Natural killer cell (primary cell): ENCODE data around the gene PPM1M. TPM values are rescaled to one million over a fixed set of nuclear protein-coding genes. Genes with fewer than 3 reads are reported as not detected.

Experiments
- ATAC-seq, 3 donors: fragments of 150-1000 bp in 2 of 3; fragments of 200-7000 bp in 1 of 3; cut with Tn5 transposase; 1 replicate in 1 of 3; 2 replicates in 2 of 3; pipeline ENCODE4 v1.10.0; 2021; ENCODE audit warnings: mild to moderate bottlenecking in 2 of 3, moderate library complexity in 2 of 3
- DNase-seq, 2 donors: peaks; one replicate each; pipeline versions ENCODE4 v3.0.0 to v3.0.0-alpha.2; 2013 to 2021; ENCODE audit warnings: mixed read lengths in 1 of 2
- H3K27ac ChIP-seq: one replicate; pipeline ENCODE4 v1.5.1; 2013; ENCODE audit warnings: mild to moderate bottlenecking, low read length
- H3K27me3 ChIP-seq: one replicate; pipeline ENCODE4 v1.6.1; 2013; ENCODE audit warnings: low read length; ENCODE audit not compliant: control insufficient read depth, insufficient read depth
- H3K36me3 ChIP-seq: one replicate; pipeline ENCODE4 v1.6.1; 2013; ENCODE audit warnings: low read length; ENCODE audit not compliant: control insufficient read depth, insufficient read depth
- H3K4me1 ChIP-seq: one replicate; pipeline ENCODE4 v1.6.1; 2013; ENCODE audit warnings: low read length; ENCODE audit not compliant: control insufficient read depth, insufficient read depth
- H3K4me3 ChIP-seq: one replicate; pipeline ENCODE4 v1.5.1; 2013; ENCODE audit warnings: low read length
- H3K9me3 ChIP-seq: one replicate; pipeline ENCODE4 v1.6.1; 2013; ENCODE audit warnings: low read length; ENCODE audit not compliant: control insufficient read depth, insufficient read depth
- H3K27ac Mint-ChIP-seq, 2 donors: one replicate each; pipeline ENCODE4 v1.8.0; 2022; ENCODE audit warnings: mild to moderate bottlenecking in 2 of 2, mixed read lengths in 2 of 2, moderate library complexity in 1 of 2
- H3K27me3 Mint-ChIP-seq, 2 donors: one replicate each; pipeline ENCODE4 v1.8.0; 2022; ENCODE audit warnings: low read depth in 2 of 2, mixed read lengths in 2 of 2
- H3K36me3 Mint-ChIP-seq: one replicate; pipeline ENCODE4 v1.8.0; 2022; ENCODE audit warnings: mixed read lengths
- H3K4me1 Mint-ChIP-seq, 2 donors: one replicate each; pipeline ENCODE4 v1.8.0; 2022; ENCODE audit warnings: mixed read lengths in 2 of 2
- H3K4me3 Mint-ChIP-seq: one replicate; pipeline ENCODE4 v1.8.0; 2022; ENCODE audit warnings: mild to moderate bottlenecking, moderate library complexity, mixed read lengths
- H3K9me3 Mint-ChIP-seq, 2 donors: one replicate each; pipeline ENCODE4 v1.8.0; 2022; ENCODE audit warnings: mixed read lengths in 2 of 2
- CTCF ChIP-seq: fragments of 200-600 bp; IDR thresholded peaks from one replicate; pipeline ENCODE4 v1.8.0; 2022; ENCODE audit warnings: antibody characterized with exemption
- WGBS: methylation state at CpG from one replicate; pipeline ENCODE4 v1.1.7; 2013; ENCODE audit warnings: missing lambda C conversion rate; ENCODE audit not compliant: insufficient coverage; 5-methylcytosine and 5-hydroxymethylcytosine counted together
- intact Hi-C: fragments of 100-400 bp; cut with micrococcal nuclease; formaldehyde crosslinking; loops from one replicate; pipeline ENCODE4 v1.14.2; 2022
- total RNA-seq, 4 donors: library from RNA; stranded (reverse); fragments of 120-200 nt in 1 of 4; gene quantifications; one replicate each; pipeline versions ENCODE4 v1.2.3 to v1.2.4, GENCODE V29; 2013 to 2022

PPM1M gene
- total RNA-seq, 3 donors from 2014 or later (not counting 1 experiment from before 2014, with no cell fraction given), result 66.0 to 83.7 (median 77.8) TPM

- no peaks in the 10 kb centered on the region for H3K36me3 Mint-ChIP-seq
- Histone ChIP-seq H3K9me3 (no peaks in the 10 kb centered on the region), H3K36me3 (peaks cover 37% of the 10 kb centered on the region), H3K4me3 (no peak overlapping the region), H3K27ac (no peak overlapping the region), H3K4me1 (peaks cover 36% of the 10 kb centered on the region), H3K27me3 (no peaks in the 10 kb centered on the region)
- 96% methylated on average over 16 of the region's 17 CpGs for WGBS
- intact Hi-C loops, result no loop called here
- no peaks in the 10 kb centered on the region for H3K27me3 Mint-ChIP-seq
- H3K4me1 Mint-ChIP-seq, result peaks cover 13 to 43% of the 10 kb centered on the region in 2 donors
- no peak for DNase-seq
- no peak for TF ChIP-seq CTCF
- no peaks in the 10 kb centered on the region for H3K9me3 Mint-ChIP-seq
- ATAC-seq, result no peak
- no peak overlapping the region for H3K4me3 Mint-ChIP-seq
- no peak overlapping the region for H3K27ac Mint-ChIP-seq
Observed at GRCh38 chr3:52293491-52294319, 48.1 kb downstream of the PPM1M start.

GRCh38 chr3:52294320-52295150 lies 49.0 kb downstream of the PPM1M start:
- TF ChIP-seq CTCF, result no peak
- H3K36me3 ChIP-seq, result peaks cover 37% of the 10 kb centered on the region
- H3K4me3 Mint-ChIP-seq, result no peak overlapping the region
- intact Hi-C loops, result no loop called here
- no peak overlapping the region for H3K27ac ChIP-seq
- H3K9me3 Mint-ChIP-seq, result no peaks in the 10 kb centered on the region
- H3K4me1 Mint-ChIP-seq, result peaks cover 6 to 43% of the 10 kb centered on the region in 2 donors
- WGBS, result 96% methylated on average over 11 of the region's 11 CpGs
- no peaks in the 10 kb centered on the region for H3K27me3 Mint-ChIP-seq
- no peaks in the 10 kb centered on the region for H3K9me3 ChIP-seq
- ATAC-seq, result no peak
- DNase-seq, result no peak
- peaks cover 33% of the 10 kb centered on the region for H3K4me1 ChIP-seq
- no peaks in the 10 kb centered on the region for H3K36me3 Mint-ChIP-seq
- H3K27me3 ChIP-seq, result no peaks in the 10 kb centered on the region
- H3K4me3 ChIP-seq, result no peak overlapping the region
- no peak overlapping the region for H3K27ac Mint-ChIP-seq

DNA sequence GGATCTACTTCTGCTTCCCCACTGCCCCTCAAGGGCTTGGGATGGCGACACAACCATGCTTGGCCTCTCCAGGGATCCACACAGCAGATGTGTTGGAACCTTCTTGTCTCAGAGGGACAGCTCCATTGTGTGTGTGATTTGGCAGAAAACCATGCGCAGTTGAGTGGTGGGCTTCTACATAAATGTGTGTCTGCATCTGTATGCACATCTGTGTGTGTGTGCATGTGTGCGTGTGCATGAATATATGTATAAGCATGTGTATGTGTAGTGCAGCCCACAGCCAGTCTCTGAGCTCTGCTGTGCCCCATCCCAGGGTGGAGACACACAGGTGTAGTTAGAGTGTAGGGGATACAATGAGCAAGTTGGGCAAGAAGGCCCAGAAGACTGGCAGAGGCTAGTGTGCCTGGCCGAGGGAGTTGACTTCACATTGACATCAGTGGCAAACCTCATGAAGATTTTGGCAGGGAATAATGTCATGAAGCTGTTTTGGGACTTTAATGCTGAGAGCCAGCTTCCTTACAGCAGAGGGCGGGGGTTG lies 50.2 kb downstream of the PPM1M start:
- Mint-ChIP-seq H3K27ac (no peak overlapping the region), H3K4me1 (peaks cover 6 to 43% of the 10 kb centered on the region in 2 donors), H3K9me3 (no peaks in the 10 kb centered on the region), H3K4me3 (no peak overlapping the region), H3K36me3 (no peaks in the 10 kb centered on the region), H3K27me3 (no peaks in the 10 kb centered on the region)
- H3K4me3 ChIP-seq, result no peak overlapping the region
- peaks cover 35% of the 10 kb centered on the region for H3K36me3 ChIP-seq
- no peaks in the 10 kb centered on the region for H3K27me3 ChIP-seq
- no peaks in the 10 kb centered on the region for H3K9me3 ChIP-seq
- intact Hi-C loops, result no loop called here
- H3K27ac ChIP-seq, result no peak overlapping the region
- no peak for TF ChIP-seq CTCF
- 98% methylated on average over 4 of the region's 5 CpGs for WGBS
- no peak for ATAC-seq
- DNase-seq, result no peak
- H3K4me1 ChIP-seq, result peaks cover 34% of the 10 kb centered on the region
